Measurements from ENCODE around the gene CCDC86. TPM values are rescaled to one million over a fixed set of nuclear protein-coding genes. Genes with fewer than 3 reads are reported as not detected.

CCDC86 gene
- total and polyA plus RNA-seq, 2 of the 4 experiments (the other 2 are of a cell fraction), result 9.5 to 34.0 TPM

GRCh38 chr11:60803273-60803936 is 38.5 kb upstream of the CCDC86 start:
- H3K9me3 ChIP-seq (ENCODE audit: control insufficient read depth, insufficient read depth, low read length), result no peaks in the 10 kb centered on the region
- H3K14ac ChIP-seq (replicated peaks; ENCODE audit: low read depth, low read length), result no peak overlapping the region
- H3K18ac ChIP-seq (ENCODE audit: low read depth, low read length), result no peak overlapping the region
- H3K23ac ChIP-seq (ENCODE audit: low read depth, low read length), result no peak overlapping the region
- no peak overlapping the region for H2BK120ac ChIP-seq (ENCODE audit: low read depth, low read length)
- no peak overlapping the region for H3K9ac ChIP-seq (ENCODE audit: low read depth, low read length)
- H2AK9ac ChIP-seq (replicated peaks; ENCODE audit: low read depth, low read length, poor library complexity), result no peak overlapping the region
- no peak overlapping the region for H3K4ac ChIP-seq (ENCODE audit: low read depth, low read length)
- no peak overlapping the region for H2BK20ac ChIP-seq (ENCODE audit: low read depth, low read length)
- no peaks in the 10 kb centered on the region for H3K36me3 ChIP-seq (ENCODE audit: control insufficient read depth, insufficient read depth, low read length)
- H4K20me1 ChIP-seq (ENCODE audit: insufficient read depth, low read length), result no peaks in the 10 kb centered on the region
- H2AK5ac ChIP-seq (ENCODE audit: low read depth, low read length), result no peak overlapping the region
- H2BK5ac ChIP-seq (ENCODE audit: low read depth, low read length, poor library complexity, severe bottlenecking), result no peak overlapping the region
- H2AFZ ChIP-seq (replicated peaks; ENCODE audit: low read length, poor library complexity), result no peak overlapping the region
- no peak overlapping the region for H2BK15ac ChIP-seq (ENCODE audit: low read depth, low read length)
- H3K4me1 ChIP-seq (ENCODE audit: control insufficient read depth, insufficient read depth, low read length), result no peaks in the 10 kb centered on the region
- in situ Hi-C loops (cut with MboI; ENCODE audit: low sequenced_read_pairs) (no loop called here), intact Hi-C loops (cut with micrococcal nuclease) (no loop called here), dilution Hi-C loops (cut with HindIII; ENCODE audit: low sequenced_read_pairs, unreplicated experiment) (no loop called here)
- 38% methylated on average over 3 of the region's 7 CpGs; no CpG with 5 or more reads in 1 of the 2 experiments for WGBS, 2 experiments (ENCODE audit: extremely low coverage in 2 of 2, insufficient read length in 1 of 2)
- BruUV-seq (replicated peaks), result no TSS peak
- H3K4me2 ChIP-seq (ENCODE audit: low read depth, low read length), result no peak overlapping the region
- no peak overlapping the region for H4K8ac ChIP-seq (ENCODE audit: low read depth in 2 of 2, low read length in 2 of 2)
- ATAC-seq (ENCODE audit: low read depth) (no peak), DNase-seq (no peak)
- peaks cover 22% of the 10 kb centered on the region for H3K27me3 ChIP-seq (ENCODE audit: control insufficient read depth, insufficient read depth, low read length)
- ChIA-PET POLR2A (ENCODE audit: unreplicated experiment) (no interaction called here), CTCF (interaction anchor here (0.6 kb wide), 1 partner anchor 1194 kb away, joined by 3 read pairs; no protein-coding TSS in a partner anchor)
- no peak overlapping the region for H3K4me3 ChIP-seq (ENCODE audit: insufficient read depth, low read depth, low read length)
- H3K79me1 ChIP-seq (ENCODE audit: low read depth in 1 of 2, low read length in 2 of 2), result no peaks in the 10 kb centered on the region
- no peak overlapping the region for H3K56ac ChIP-seq (ENCODE audit: extremely low read depth, insufficient read depth, low read length)
- no peak overlapping the region for H3K27ac ChIP-seq (ENCODE audit: insufficient read depth, low read length)
- no peaks in the 10 kb centered on the region for H3K9me1 ChIP-seq (ENCODE audit: insufficient read depth, low read length)
- H4K5ac ChIP-seq (ENCODE audit: low read depth, low read length), result no peak overlapping the region
- TF ChIP-seq POLR2A (IDR thresholded peaks at IDR 0.05; ENCODE audit: low read depth, low read length), result no peak
- H4K91ac ChIP-seq (ENCODE audit: insufficient read depth, low read depth, low read length), result no peak overlapping the region

Measured in IMR-90 (cell line).